Measurements from ENCODE around the gene PCSK5.

Gene PCSK5

DNA sequence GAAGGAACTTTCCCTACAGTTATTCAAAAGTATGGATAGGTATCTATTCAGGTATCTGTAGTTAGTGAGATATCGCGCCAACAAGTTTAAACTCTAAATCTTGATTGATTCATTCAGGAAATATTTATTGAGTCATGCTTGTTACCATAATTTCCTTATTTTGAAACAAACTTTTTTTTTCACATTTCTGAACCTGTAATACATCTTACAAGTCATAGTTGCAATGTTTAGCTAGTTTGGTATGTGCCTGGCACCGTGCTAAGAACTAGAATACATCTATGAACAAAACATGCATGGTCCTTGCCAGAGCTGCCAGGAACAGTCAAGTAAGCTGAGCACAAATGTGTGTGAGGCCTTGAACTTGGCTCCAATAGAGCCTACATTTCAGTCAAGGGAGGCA is 226.4 kb downstream of the PCSK5 start:
- DNase-seq (ENCODE audit: low read depth in 2 of 3, low spot score in 2 of 3): no peak

DNA sequence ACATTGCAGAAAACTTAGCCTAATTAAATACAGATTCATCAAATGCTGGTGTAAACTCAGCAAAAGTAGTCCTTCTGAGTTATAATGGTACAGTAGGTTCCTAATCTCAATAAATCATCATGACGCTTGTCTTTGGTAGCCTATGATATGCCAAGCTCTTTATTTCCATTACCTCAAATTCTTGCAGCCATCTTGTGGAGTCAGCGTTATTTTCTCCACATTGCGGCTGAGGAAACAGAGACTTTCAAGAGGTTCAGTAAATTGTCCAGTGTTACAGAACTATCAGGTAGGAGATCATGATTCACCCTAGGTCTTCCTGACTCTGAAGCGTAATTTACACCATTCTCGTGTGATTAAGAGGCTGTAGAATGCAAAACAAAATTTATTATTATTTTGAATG is 237.2 kb downstream of the PCSK5 start:
- no peak for DNase-seq (ENCODE audit: low read depth in 2 of 3, low spot score in 2 of 3)

- no peak for DNase-seq (ENCODE audit: low read depth in 2 of 3, low spot score in 2 of 3)
These were observed 245.4 kb downstream of the PCSK5 start for GRCh38 chr9:76135902-76136301.

GRCh38 chr9:76136986-76137385 is 246.5 kb downstream of the PCSK5 start:
- DNase-seq (ENCODE audit: low read depth in 2 of 3, low spot score in 2 of 3): no peak

- DNase-seq (ENCODE audit: low read depth in 2 of 3, low spot score in 2 of 3): no peak
These were observed 247.5 kb downstream of the PCSK5 start for GRCh38 chr9:76137931-76138330.

DNA sequence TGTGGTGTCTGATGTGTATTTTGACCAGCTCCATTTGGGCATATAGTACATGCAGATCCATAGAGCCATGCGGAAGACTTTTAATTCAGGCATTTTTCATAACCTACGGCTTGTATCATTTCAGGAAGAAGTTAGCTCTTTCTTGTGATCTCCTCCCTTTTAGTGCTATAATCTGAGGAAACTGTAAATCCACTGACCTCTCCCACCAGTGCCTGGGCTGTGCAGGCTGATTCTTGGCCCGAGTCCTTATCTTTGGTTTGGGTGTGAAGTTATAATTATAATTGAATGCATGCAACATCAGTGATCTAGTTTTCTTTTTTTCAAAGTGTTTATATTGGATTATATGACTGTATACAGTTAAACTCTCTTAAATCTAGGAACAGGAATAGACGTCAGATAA is 247.9 kb downstream of the PCSK5 start:
- no peak for DNase-seq (ENCODE audit: low read depth in 2 of 3, low spot score in 2 of 3)

GRCh38 chr9:76143834-76144233 is 253.4 kb downstream of the PCSK5 start:
- no peak for DNase-seq (ENCODE audit: low read depth in 2 of 3, low spot score in 2 of 3)

- no peak for DNase-seq (ENCODE audit: low read depth in 2 of 3, low spot score in 2 of 3)
These were observed 259.5 kb downstream of the PCSK5 start for GRCh38 chr9:76150013-76150412.

DNA sequence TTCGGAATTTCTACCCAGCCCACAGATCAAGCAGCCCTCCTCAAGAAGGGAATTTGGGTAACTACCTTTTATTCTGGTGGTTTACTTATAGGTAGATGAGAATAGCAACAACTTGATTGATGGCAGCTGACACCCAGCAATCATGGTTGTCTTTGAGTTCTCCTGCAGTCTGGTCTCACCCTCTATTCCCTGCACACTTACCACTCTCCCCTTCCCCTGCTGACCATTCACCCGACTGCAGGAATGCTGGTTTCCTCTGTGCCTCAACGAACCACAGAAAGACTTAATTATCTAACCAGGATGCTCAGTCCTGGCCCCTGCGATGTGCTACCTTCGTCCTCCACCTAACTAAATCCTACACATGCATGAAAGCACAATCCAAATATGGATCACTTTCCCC is 260.8 kb downstream of the PCSK5 start:
- DNase-seq (ENCODE audit: low read depth in 2 of 3, low spot score in 2 of 3): no peak

DNA sequence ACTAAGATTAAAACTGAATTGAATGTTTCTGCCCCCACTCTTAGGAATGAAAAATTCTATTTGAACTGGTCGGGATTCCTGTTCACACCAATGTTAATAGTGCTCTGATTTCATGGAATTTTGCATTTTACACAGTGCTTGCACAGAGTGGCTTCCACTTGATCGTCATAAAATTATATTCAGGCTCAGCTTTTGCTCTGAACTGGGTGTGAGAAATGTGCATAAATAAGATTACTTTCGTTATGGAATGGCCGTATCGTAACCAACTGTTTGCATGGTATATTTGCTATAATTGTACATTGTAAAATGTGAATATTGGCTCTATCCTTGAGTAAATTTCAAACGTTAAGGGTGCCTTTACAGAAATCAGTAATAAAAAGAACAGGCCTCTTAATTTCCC is 262.9 kb downstream of the PCSK5 start:
- no peak for DNase-seq (ENCODE audit: low read depth in 2 of 3, low spot score in 2 of 3)

DNA sequence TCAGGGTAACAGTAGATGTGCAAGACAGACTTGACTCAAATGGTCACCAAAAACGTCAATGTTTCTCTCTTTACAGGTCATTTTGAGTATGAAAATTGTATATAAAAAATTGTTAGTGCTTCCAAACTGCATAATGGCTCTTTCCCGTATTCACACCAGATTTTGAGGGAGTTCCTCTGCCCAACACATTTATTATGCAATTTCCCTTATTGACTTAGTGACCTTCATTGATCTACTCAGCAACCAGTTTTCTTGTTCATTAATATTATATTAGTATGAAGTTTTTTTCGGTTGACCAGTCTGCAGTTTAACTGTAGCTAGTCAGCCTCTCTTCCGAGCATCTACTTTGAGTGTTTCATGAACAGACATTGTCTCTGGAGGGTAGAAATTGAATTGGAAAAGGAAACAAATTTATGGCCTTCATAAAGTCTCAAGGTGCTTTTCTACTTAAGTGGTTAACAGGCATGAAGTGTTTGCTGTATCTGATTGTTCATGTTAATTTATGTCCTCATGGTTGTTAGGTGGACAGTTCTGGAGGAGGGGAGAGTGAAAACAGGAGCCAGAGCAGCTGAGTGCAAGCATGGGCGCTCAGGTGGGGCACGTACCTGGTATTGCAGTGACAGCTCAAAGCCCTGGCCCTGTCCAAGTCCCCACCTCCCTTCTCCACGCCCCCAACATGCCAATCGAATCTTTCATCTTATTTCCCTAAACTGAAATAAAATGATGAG is 263.6 kb downstream of the PCSK5 start:
- no peak for DNase-seq (ENCODE audit: low read depth in 2 of 3, low spot score in 2 of 3)

- DNase-seq (ENCODE audit: low read depth in 2 of 3, low spot score in 2 of 3): no peak
These were observed 264.9 kb downstream of the PCSK5 start for GRCh38 chr9:76155361-76155760.

GRCh38 chr9:76158713-76159112 is 268.2 kb downstream of the PCSK5 start:
- no peak for DNase-seq (ENCODE audit: low read depth in 2 of 3, low spot score in 2 of 3)

GRCh38 chr9:76159293-76159926 is 268.9 kb downstream of the PCSK5 start:
- no peak for DNase-seq (ENCODE audit: low read depth in 2 of 3, low spot score in 2 of 3)

DNA sequence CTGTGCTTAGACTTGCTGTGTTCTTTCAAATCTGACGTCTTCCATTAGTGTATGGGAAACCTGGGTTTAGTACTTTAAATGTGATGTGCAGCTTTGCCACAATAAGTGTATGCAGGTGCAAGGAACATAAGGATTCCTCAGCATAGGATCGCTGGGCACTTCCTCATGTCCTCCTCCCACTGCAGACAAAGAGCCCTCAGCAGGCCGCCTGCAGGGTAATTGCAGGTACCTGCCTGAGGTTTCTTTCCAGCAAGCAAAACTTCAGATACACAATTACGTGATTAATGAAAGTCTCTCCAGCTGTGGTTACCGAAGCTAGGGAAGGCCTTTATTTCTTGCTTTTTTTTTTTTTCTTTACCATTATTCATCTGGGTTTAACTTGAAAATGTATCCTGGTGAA is 270.6 kb downstream of the PCSK5 start:
- no peak for DNase-seq (ENCODE audit: low read depth in 2 of 3, low spot score in 2 of 3)

- DNase-seq (ENCODE audit: low read depth in 2 of 3, low spot score in 2 of 3): no peak
These were observed 271.1 kb downstream of the PCSK5 start for GRCh38 chr9:76161541-76161940.

DNA sequence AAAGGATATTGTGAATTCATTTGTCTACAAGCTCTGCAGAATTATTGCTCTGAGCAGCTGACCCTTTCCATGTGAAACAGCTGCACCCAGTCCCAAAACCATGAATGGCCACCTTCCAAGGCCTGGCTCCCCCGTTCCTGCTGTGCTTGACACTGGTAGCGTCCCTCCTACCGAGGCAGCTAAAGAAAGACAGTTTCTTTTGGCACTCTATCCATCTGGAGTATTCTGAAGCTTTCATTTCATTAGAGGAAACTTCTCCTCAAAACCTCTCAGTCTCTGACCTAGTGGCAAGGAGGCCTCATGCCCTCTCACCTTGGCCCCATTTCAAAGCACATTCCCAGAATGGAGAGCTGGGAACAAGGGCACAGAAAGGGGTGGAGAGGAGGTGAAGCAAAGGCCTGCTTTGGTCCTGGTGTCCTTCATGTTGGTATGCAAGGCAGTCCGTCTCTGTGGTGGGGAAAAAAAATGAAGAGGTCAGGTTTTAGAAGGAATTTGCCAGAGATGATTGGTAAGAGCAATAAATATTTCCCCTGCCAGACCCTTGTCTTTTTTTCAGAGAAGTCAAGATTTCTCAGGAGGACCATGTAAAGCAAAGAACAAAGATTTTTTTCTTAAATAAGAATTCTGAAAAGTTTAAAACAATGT is 271.7 kb downstream of the PCSK5 start:
- DNase-seq (ENCODE audit: low read depth in 2 of 3, low spot score in 2 of 3): no peak

DNA sequence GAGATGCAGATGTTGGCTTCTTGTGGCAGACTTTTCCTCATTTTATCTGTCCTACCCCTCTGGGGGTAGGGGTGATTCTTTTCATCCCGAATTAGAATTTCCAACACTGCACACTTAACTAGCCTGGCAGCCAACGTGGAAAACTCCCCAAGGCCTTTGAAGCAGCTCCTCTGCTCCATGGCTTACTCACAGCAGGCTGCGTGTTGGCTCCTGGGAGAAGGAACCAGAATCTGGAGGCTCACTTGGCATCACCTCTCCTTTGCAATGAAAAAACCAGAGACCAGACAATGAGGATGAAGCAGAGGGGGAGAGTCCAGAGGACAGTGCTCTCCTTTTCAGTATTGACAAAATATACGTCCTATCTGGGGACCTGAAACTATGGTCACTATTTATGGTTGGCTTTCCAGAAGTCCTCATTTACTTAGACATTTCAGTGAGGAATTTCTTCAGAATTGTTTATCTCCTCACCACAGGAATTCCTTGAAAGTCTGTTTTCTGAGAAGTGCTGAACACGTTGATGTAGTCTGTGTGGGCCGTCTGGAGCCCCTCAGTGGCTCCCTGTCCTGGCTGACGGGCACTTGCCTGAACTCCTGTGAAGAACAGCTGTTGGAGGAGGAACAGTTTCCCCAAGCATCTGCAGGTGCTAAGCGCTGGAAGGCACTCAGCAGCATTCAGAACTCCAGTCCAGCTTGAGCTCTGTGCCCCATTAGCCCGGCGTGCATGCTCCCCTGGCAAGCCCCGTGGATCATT is 272.5 kb downstream of the PCSK5 start:
- no peak for DNase-seq (ENCODE audit: low read depth in 2 of 3, low spot score in 2 of 3)

DNA sequence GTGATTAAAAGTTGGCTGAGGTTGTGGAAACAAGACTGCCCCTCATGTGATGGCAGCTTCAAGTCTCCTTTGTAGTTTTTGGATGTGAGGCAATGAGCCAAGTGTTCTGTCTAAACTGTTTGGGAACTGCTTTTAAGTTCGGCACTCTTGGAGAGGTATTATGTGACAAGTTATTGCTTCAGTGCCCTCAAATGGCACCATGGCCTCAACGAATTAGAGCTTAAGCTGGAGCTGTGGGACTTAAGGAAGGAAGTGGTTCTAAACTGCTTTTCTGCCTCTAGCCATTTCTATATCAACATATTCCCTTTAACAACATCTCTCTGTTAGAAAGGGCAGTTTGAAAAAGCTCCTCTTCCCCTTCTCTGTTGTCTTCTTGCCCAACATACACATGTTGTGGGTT is 276.1 kb downstream of the PCSK5 start:
- no peak for DNase-seq (ENCODE audit: low read depth in 2 of 3, low spot score in 2 of 3)

- no peak for DNase-seq (ENCODE audit: low read depth in 2 of 3, low spot score in 2 of 3)
These were observed 285.7 kb downstream of the PCSK5 start for GRCh38 chr9:76176171-76176570.

- DNase-seq (ENCODE audit: low read depth in 2 of 3, low spot score in 2 of 3): no peak
These were observed 287.5 kb downstream of the PCSK5 start for GRCh38 chr9:76177931-76178330.

- no peak for DNase-seq (ENCODE audit: low read depth in 2 of 3, low spot score in 2 of 3)
These were observed 290.1 kb downstream of the PCSK5 start for GRCh38 chr9:76180541-76180940.
